ENCODE results near the gene AK9.

Gene AK9

GRCh38 chr6:109510358-109510757 is 180.6 kb downstream of the AK9 start:
- FAIRE-seq = no peak

- FAIRE-seq = no peak
These were observed 182.7 kb downstream of the AK9 start for GRCh38 chr6:109508166-109508860.

GRCh38 chr6:109507490-109508072 is 183.4 kb downstream of the AK9 start:
- no peak for FAIRE-seq

- FAIRE-seq = no peak
These were observed 184.2 kb downstream of the AK9 start for GRCh38 chr6:109506841-109507240.

- no peak for FAIRE-seq
These were observed 184.7 kb downstream of the AK9 start for GRCh38 chr6:109506314-109506713.

GRCh38 chr6:109503327-109504224 is 187.4 kb downstream of the AK9 start:
- FAIRE-seq = no peak

GRCh38 chr6:109498936-109499335 is 192.1 kb downstream of the AK9 start:
- FAIRE-seq = no peak

GRCh38 chr6:109498052-109498451 is 192.9 kb downstream of the AK9 start:
- FAIRE-seq = no peak

- FAIRE-seq = no peak
These were observed 194.8 kb downstream of the AK9 start for GRCh38 chr6:109496036-109496772.

GRCh38 chr6:109493865-109494264 is 197.1 kb downstream of the AK9 start:
- no peak for FAIRE-seq

- FAIRE-seq = peak; percentile 71
These were observed 199.6 kb downstream of the AK9 start for GRCh38 chr6:109491207-109491938.

GRCh38 chr6:109490713-109491112 is 200.3 kb downstream of the AK9 start:
- no peak for FAIRE-seq

GRCh38 chr6:109488001-109488400 is 203.0 kb downstream of the AK9 start:
- FAIRE-seq = no peak

- no peak for FAIRE-seq
These were observed 204.9 kb downstream of the AK9 start for GRCh38 chr6:109486068-109486467.

GRCh38 chr6:109485266-109485935 is 205.6 kb downstream of the AK9 start:
- no peak for FAIRE-seq

GRCh38 chr6:109484122-109484521 is 206.9 kb downstream of the AK9 start:
- FAIRE-seq = no peak

GRCh38 chr6:109483735-109484057 is 207.3 kb downstream of the AK9 start:
- FAIRE-seq = no peak

GRCh38 chr6:109482905-109483734 is 207.9 kb downstream of the AK9 start, which contains the start of gene ZBTB24:
ZBTB24 (minus strand) TSS chr6:109483219; CDS start chr6:109482026, 1,193 bp downstream.
- FAIRE-seq = no peak

GRCh38 chr6:109480993-109481480 is 210.0 kb downstream of the AK9 start:
- FAIRE-seq = no peak

GRCh38 chr6:109478841-109479624 is 212.0 kb downstream of the AK9 start:
- no peak for FAIRE-seq

All from islet of Langerhans (tissue), 1 donor.